Measurements from ENCODE around the gene NSUN4. TPM values are rescaled to one million over a fixed set of nuclear protein-coding genes. Genes with fewer than 3 reads are reported as not detected.
A peak's percentile ranks its signal among the peaks of the same experiment; 100 is the strongest.
"Not testable (repeated sequence)": the region's sequence is repeated elsewhere in the genome, so short reads cannot be mapped to it uniquely, and the experiment has no call there.

Gene NSUN4
- total RNA-seq, 1 donor from 2014 or later, result 17.2 TPM

- no peak for DNase-seq (ENCODE audit: low read depth)
- no peak for TF ChIP-seq CTCF (conservative IDR thresholded peaks at IDR 0.05; ENCODE audit: low read depth, low read length)
- no peak overlapping the region for H3K4me3 ChIP-seq (ENCODE audit: low read depth, low read length)
Measured at GRCh38 chr1:46315669-46316403, 24.8 kb upstream of the NSUN4 start.

GRCh38 chr1:46317323-46317722, 23.3 kb upstream of the NSUN4 start:
- no peak for TF ChIP-seq CTCF (conservative IDR thresholded peaks at IDR 0.05; ENCODE audit: low read depth, low read length)
- H3K4me3 ChIP-seq (ENCODE audit: low read depth, low read length), result no peak overlapping the region
- no peak for DNase-seq (ENCODE audit: low read depth)

GRCh38 chr1:46319301-46319700, 21.3 kb upstream of the NSUN4 start:
- DNase-seq (ENCODE audit: low read depth); H3K4me3 ChIP-seq (ENCODE audit: low read depth, low read length): not testable (repeated sequence)

GRCh38 chr1:46319960-46320914, 20.4 kb upstream of the NSUN4 start:
- not testable (repeated sequence) for DNase-seq (ENCODE audit: low read depth)
- peak overlapping the region; percentile 8 for H3K4me3 ChIP-seq (ENCODE audit: low read depth, low read length)

GRCh38 chr1:46322191-46322590, 18.4 kb upstream of the NSUN4 start:
- DNase-seq (ENCODE audit: low read depth); H3K4me3 ChIP-seq (ENCODE audit: low read depth, low read length): not testable (repeated sequence)

DNA sequence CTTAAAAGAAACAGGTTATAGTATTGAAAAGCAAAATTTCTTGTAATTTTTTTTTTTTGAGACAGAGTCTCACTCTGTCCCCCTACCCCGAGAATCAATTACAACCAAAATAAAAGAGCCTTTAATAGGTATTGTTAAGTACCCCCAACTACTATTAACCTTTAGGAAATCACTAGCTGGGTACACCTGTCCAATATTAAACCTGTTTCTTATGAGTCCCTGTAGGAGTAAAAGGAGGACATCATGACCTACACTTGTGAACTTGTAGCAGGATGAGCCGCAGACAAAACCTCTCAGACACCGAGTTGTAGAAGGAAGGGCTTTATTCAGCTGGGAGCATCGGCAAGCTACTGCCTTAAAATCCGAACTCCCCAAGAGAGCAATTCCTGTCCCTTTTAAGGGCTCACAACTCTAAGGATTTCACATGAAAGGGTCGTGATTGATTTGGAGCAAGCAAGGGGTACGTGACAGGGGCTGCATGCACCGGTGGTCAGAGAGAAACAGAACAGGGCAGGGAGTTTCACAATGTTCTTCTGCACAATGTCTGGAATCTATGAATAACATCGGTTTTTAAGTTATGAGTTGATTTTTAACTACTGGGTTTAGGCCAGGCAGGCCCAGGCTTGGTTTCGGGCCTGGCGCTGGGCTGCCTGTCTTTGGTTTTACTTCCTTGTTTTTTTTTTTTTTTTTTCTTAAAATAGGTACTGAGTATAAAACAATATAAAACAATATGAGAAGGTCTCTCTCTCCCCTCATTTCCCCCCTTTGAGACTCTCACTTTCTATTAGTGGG, 15.1 kb upstream of the NSUN4 start:
- peak overlapping the region; percentile 18 for H3K4me3 ChIP-seq (ENCODE audit: low read depth, low read length)
- DNase-seq (ENCODE audit: low read depth), result not testable (repeated sequence)

- H3K4me3 ChIP-seq (ENCODE audit: low read depth, low read length); DNase-seq (ENCODE audit: low read depth): not testable (repeated sequence)
Measured at GRCh38 chr1:46328182-46328581, 12.4 kb upstream of the NSUN4 start.

GRCh38 chr1:46329807-46330206, 10.8 kb upstream of the NSUN4 start:
- H3K4me3 ChIP-seq (ENCODE audit: low read depth, low read length), result peak overlapping the region; percentile 53
- DNase-seq (ENCODE audit: low read depth), result not testable (repeated sequence)

GRCh38 chr1:46330381-46330780, 10.2 kb upstream of the NSUN4 start:
- peak overlapping the region; percentile 53 for H3K4me3 ChIP-seq (ENCODE audit: low read depth, low read length)

GRCh38 chr1:46331786-46332540, 8.6 kb upstream of the NSUN4 start:
- H3K4me3 ChIP-seq (ENCODE audit: low read depth, low read length), result peak overlapping the region; percentile 53
- DNase-seq (ENCODE audit: low read depth), result not testable (repeated sequence)

More at GRCh38 chr1:46330381-46330780, 10.2 kb upstream of the NSUN4 start:
- DNase-seq (ENCODE audit: low read depth), result not testable (repeated sequence)

Measured in epithelial cell of proximal tubule (primary cell).